Fibroblast of mammary gland (primary cell): ENCODE results near the gene ATP11A.
"Not testable (repeated sequence)": the region's sequence is repeated elsewhere in the genome, so short reads cannot be mapped to it uniquely, and the experiment has no call there.

Experiments
- DNase-seq: peaks from one replicate; pipeline ENCODE4 v3.0.0-alpha.2; 2010; ENCODE audit warnings: low read depth
- H3K4me3 ChIP-seq: 2 replicates; pipeline ENCODE4 v1.5.1; 2011; ENCODE audit warnings: low read depth, mild to moderate bottlenecking, low read length, moderate library complexity; ENCODE audit not compliant: control insufficient read depth
- TF ChIP-seq, protein P1 (sequence below): conservative IDR thresholded peaks from 2 replicates; pipeline ENCODE4 v1.5.1; 2011; ENCODE audit warnings: low read depth, low read length, inconsistent platforms; ENCODE audit not compliant: control insufficient read depth, insufficient read depth

Gene ATP11A

GRCh38 chr13:112868308-112868707 is 178.5 kb downstream of the ATP11A start:
- TF ChIP-seq, protein P1, sequence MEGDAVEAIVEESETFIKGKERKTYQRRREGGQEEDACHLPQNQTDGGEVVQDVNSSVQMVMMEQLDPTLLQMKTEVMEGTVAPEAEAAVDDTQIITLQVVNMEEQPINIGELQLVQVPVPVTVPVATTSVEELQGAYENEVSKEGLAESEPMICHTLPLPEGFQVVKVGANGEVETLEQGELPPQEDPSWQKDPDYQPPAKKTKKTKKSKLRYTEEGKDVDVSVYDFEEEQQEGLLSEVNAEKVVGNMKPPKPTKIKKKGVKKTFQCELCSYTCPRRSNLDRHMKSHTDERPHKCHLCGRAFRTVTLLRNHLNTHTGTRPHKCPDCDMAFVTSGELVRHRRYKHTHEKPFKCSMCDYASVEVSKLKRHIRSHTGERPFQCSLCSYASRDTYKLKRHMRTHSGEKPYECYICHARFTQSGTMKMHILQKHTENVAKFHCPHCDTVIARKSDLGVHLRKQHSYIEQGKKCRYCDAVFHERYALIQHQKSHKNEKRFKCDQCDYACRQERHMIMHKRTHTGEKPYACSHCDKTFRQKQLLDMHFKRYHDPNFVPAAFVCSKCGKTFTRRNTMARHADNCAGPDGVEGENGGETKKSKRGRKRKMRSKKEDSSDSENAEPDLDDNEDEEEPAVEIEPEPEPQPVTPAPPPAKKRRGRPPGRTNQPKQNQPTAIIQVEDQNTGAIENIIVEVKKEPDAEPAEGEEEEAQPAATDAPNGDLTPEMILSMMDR: no peak
- no peak for DNase-seq
- no peak overlapping the region for H3K4me3 ChIP-seq

DNA sequence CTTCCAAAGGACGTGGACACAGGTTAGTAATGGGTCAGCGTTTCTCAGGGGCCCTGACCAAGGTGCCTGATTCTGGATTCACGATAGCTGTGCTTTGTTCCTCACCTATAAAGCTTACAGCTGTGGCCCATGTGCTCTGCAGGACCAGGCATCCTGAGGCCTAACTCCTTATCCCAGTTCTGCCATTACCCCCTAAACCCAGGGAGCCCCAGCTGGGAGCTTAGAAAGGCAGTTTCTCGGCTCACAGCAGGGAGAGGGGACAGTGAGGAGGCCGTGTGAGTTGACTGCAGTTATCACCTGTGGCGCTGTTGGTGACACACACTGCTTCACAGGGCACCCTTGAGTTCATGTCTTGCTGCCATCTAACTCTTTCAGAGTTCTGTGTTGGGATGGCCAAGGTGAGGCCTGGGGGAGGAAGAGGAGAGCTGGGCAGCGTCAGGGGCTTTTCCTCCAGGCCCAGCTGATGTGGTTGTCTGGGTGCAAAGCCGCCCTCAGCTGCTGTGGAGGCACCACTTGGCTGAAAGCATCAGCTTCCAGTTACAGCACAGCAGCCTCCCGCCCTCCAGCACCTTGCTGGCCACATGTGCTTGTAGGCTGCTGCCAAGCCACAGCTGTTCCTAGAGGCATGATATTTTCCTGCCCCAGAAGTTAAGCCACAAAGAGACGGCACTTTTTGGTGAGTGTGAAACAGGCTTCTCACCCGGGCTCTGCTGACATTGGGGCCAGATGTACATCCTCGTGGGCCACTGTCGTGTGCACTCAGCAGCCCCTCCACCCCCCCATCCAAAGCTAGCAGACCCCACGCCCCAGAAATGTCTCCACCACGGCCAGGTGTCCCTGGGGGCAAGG is 179.6 kb downstream of the ATP11A start:
- H3K4me3 ChIP-seq: no peak overlapping the region
- no peak for DNase-seq
- TF ChIP-seq, protein P1: no peak

DNA sequence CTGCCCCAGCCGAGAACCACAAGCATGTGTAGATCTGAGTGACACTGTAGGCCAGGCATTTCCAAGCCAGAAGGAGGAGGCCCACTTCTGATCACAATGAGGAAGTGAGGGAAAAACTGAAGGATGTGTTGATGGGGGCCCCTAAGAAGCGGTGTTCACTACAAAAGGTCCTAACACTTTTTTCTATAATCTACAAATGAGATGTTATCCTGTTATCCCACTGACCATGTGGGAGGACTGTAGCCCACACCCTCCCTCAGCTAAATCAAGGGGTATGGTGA is 180.2 kb downstream of the ATP11A start:
- no peak overlapping the region for H3K4me3 ChIP-seq
- DNase-seq: no peak
- TF ChIP-seq, protein P1: no peak

- TF ChIP-seq, protein P1: no peak
- no peak for DNase-seq
- no peak overlapping the region for H3K4me3 ChIP-seq
Observed at GRCh38 chr13:112870737-112871287, 181.0 kb downstream of the ATP11A start.

GRCh38 chr13:112871742-112872141 is 181.9 kb downstream of the ATP11A start:
- DNase-seq: no peak
- TF ChIP-seq, protein P1: no peak

GRCh38 chr13:112872657-112873631 is 183.1 kb downstream of the ATP11A start:
- DNase-seq, H3K4me3 ChIP-seq: not testable (repeated sequence)

More at GRCh38 chr13:112871742-112872141, 181.9 kb downstream of the ATP11A start:
- H3K4me3 ChIP-seq: no peak overlapping the region
